ENCODE results near the gene BDKRB2.

The BDKRB2 gene

GRCh38 chr14:96176811-96177211, 27.8 kb upstream of the BDKRB2 start:
- no peak for DNase-seq

- DNase-seq = no peak
Observed at GRCh38 chr14:96177766-96178375, 26.8 kb upstream of the BDKRB2 start.

GRCh38 chr14:96178461-96179321, 25.9 kb upstream of the BDKRB2 start:
- DNase-seq = no peak

- DNase-seq = no peak
Observed at GRCh38 chr14:96180043-96180874, 24.4 kb upstream of the BDKRB2 start.

- no peak for DNase-seq
Observed at GRCh38 chr14:96181186-96182056, 23.2 kb upstream of the BDKRB2 start.

GRCh38 chr14:96182546-96182945, 22.1 kb upstream of the BDKRB2 start:
- no peak for DNase-seq

GRCh38 chr14:96184737-96185136, 19.9 kb upstream of the BDKRB2 start:
- no peak for DNase-seq

- no peak for DNase-seq
Observed at GRCh38 chr14:96187216-96188031, 17.2 kb upstream of the BDKRB2 start.

- DNase-seq = no peak
Observed at GRCh38 chr14:96189281-96189711, 15.3 kb upstream of the BDKRB2 start.

- DNase-seq = no peak
Observed at GRCh38 chr14:96191353-96191752, 13.3 kb upstream of the BDKRB2 start.

- no peak for DNase-seq
Observed at GRCh38 chr14:96191841-96192462, 12.7 kb upstream of the BDKRB2 start.

- DNase-seq = no peak
Observed at GRCh38 chr14:96192975-96193805, 11.4 kb upstream of the BDKRB2 start.

- no peak for DNase-seq
Observed at GRCh38 chr14:96194262-96194656, 10.4 kb upstream of the BDKRB2 start.

- DNase-seq = no peak
Observed at GRCh38 chr14:96194657-96195431, 9.8 kb upstream of the BDKRB2 start.

- no peak for DNase-seq
Observed at GRCh38 chr14:96195441-96196081, 9.1 kb upstream of the BDKRB2 start.

GRCh38 chr14:96197163-96197852, 7.3 kb upstream of the BDKRB2 start:
- DNase-seq = no peak

- no peak for DNase-seq
Observed at GRCh38 chr14:96197969-96198368, 6.7 kb upstream of the BDKRB2 start.

All from OCI-M1 (cell line).